ENCODE results near the gene POLR1G.
A peak's percentile ranks its signal among the peaks of the same experiment; 100 is the strongest.
"Not testable (repeated sequence)": the region's sequence is repeated elsewhere in the genome, so short reads cannot be mapped to it uniquely, and the experiment has no call there.

The POLR1G gene

GRCh38 chr19:45403781-45404556 lies 2.5 kb upstream of the POLR1G start:
- Histone ChIP-seq H3K36me3 (ENCODE audit: control insufficient read depth, insufficient read depth, low read length) (no peaks in the 10 kb centered on the region), H3K27me3 (ENCODE audit: control insufficient read depth, insufficient read depth, low read length) (no peaks in the 10 kb centered on the region), H3K27ac (ENCODE audit: low read depth, low read length) (no peak overlapping the region), H3K9ac (ENCODE audit: low read length) (no peak overlapping the region), H3K4me3 (ENCODE audit: low read length) (peak overlapping the region; percentile 82), H3K4me1 (ENCODE audit: control insufficient read depth, insufficient read depth, low read length) (peaks cover 5% of the 10 kb centered on the region)

GRCh38 chr19:45404557-45405434 lies 1.6 kb upstream of the POLR1G start, which contains the start of gene PPP1R13L:
PPP1R13L (minus strand) TSS chr19:45405069; CDS start chr19:45398318, 6,751 bp downstream.
- no peaks in the 10 kb centered on the region for H3K27me3 ChIP-seq (ENCODE audit: control insufficient read depth, insufficient read depth, low read length)
- peak within 1 kb of the TSS; percentile 82 for H3K4me3 ChIP-seq (ENCODE audit: low read length)
- H3K4me1 ChIP-seq (ENCODE audit: control insufficient read depth, insufficient read depth, low read length): peaks cover 5% of the 10 kb centered on the region
- peak within 1 kb of the TSS; percentile 56 for H3K9ac ChIP-seq (ENCODE audit: low read length)
- peak within 1 kb of the TSS; percentile 92 for H3K27ac ChIP-seq (ENCODE audit: low read depth, low read length)
- H3K36me3 ChIP-seq (ENCODE audit: control insufficient read depth, insufficient read depth, low read length): no peaks in the 10 kb centered on the region

- Histone ChIP-seq H3K4me3 (ENCODE audit: low read length) (peak overlapping the region; percentile 82), H3K27me3 (ENCODE audit: control insufficient read depth, insufficient read depth, low read length) (no peaks in the 10 kb centered on the region), H3K27ac (ENCODE audit: low read depth, low read length) (peak overlapping the region; percentile 92), H3K9ac (ENCODE audit: low read length) (peak overlapping the region; percentile 49), H3K4me1 (ENCODE audit: control insufficient read depth, insufficient read depth, low read length) (peaks cover 5% of the 10 kb centered on the region), H3K36me3 (ENCODE audit: control insufficient read depth, insufficient read depth, low read length) (no peaks in the 10 kb centered on the region)
Observed at GRCh38 chr19:45405435-45406225, 814 bp upstream of the POLR1G start.

GRCh38 chr19:45407091-45407375 lies 589 bp downstream of the POLR1G start:
- Histone ChIP-seq H3K27me3 (ENCODE audit: control insufficient read depth, insufficient read depth, low read length) (no peaks in the 10 kb centered on the region), H3K4me1 (ENCODE audit: control insufficient read depth, insufficient read depth, low read length) (peaks cover 5% of the 10 kb centered on the region), H3K4me3 (ENCODE audit: low read length) (peak overlapping the region; percentile 82), H3K27ac (ENCODE audit: low read depth, low read length) (no peak overlapping the region), H3K9ac (ENCODE audit: low read length) (no peak overlapping the region), H3K36me3 (ENCODE audit: control insufficient read depth, insufficient read depth, low read length) (no peaks in the 10 kb centered on the region)

- not testable (repeated sequence) for H3K4me3 ChIP-seq (ENCODE audit: low read length); H3K4me1 ChIP-seq (ENCODE audit: control insufficient read depth, insufficient read depth, low read length); H3K27me3 ChIP-seq (ENCODE audit: control insufficient read depth, insufficient read depth, low read length); H3K36me3 ChIP-seq (ENCODE audit: control insufficient read depth, insufficient read depth, low read length); H3K9ac ChIP-seq (ENCODE audit: low read length); H3K27ac ChIP-seq (ENCODE audit: low read depth, low read length)
Observed at GRCh38 chr19:45407585-45407984, 1.1 kb downstream of the POLR1G start.

GRCh38 chr19:45408121-45408520 lies 1.7 kb downstream of the POLR1G start:
- peaks cover 5% of the 10 kb centered on the region for H3K4me1 ChIP-seq (ENCODE audit: control insufficient read depth, insufficient read depth, low read length)
- H3K9ac ChIP-seq (ENCODE audit: low read length): no peak overlapping the region
- no peaks in the 10 kb centered on the region for H3K36me3 ChIP-seq (ENCODE audit: control insufficient read depth, insufficient read depth, low read length)
- no peak overlapping the region for H3K27ac ChIP-seq (ENCODE audit: low read depth, low read length)
- no peaks in the 10 kb centered on the region for H3K27me3 ChIP-seq (ENCODE audit: control insufficient read depth, insufficient read depth, low read length)
- H3K4me3 ChIP-seq (ENCODE audit: low read length): no peak overlapping the region

GRCh38 chr19:45408830-45409556 lies 2.5 kb downstream of the POLR1G start:
- H3K4me1 ChIP-seq (ENCODE audit: control insufficient read depth, insufficient read depth, low read length): peaks cover 7% of the 10 kb centered on the region

GRCh38 chr19:45409557-45409920 lies 3.1 kb downstream of the POLR1G start:
- Histone ChIP-seq H3K4me3 (ENCODE audit: low read length) (no peak overlapping the region), H3K27me3 (ENCODE audit: control insufficient read depth, insufficient read depth, low read length) (no peaks in the 10 kb centered on the region), H3K27ac (ENCODE audit: low read depth, low read length) (no peak overlapping the region), H3K4me1 (ENCODE audit: control insufficient read depth, insufficient read depth, low read length) (peaks cover 7% of the 10 kb centered on the region), H3K9ac (ENCODE audit: low read length) (no peak overlapping the region), H3K36me3 (ENCODE audit: control insufficient read depth, insufficient read depth, low read length) (peaks cover 7% of the 10 kb centered on the region)

More at GRCh38 chr19:45408830-45409556, 2.5 kb downstream of the POLR1G start:
- Histone ChIP-seq H3K36me3 (ENCODE audit: control insufficient read depth, insufficient read depth, low read length) (peaks cover 7% of the 10 kb centered on the region), H3K4me3 (ENCODE audit: low read length) (no peak overlapping the region), H3K27ac (ENCODE audit: low read depth, low read length) (no peak overlapping the region), H3K27me3 (ENCODE audit: control insufficient read depth, insufficient read depth, low read length) (no peaks in the 10 kb centered on the region), H3K9ac (ENCODE audit: low read length) (no peak overlapping the region)

- not testable (repeated sequence) for H3K36me3 ChIP-seq (ENCODE audit: control insufficient read depth, insufficient read depth, low read length); H3K4me1 ChIP-seq (ENCODE audit: control insufficient read depth, insufficient read depth, low read length); H3K27ac ChIP-seq (ENCODE audit: low read depth, low read length); H3K27me3 ChIP-seq (ENCODE audit: control insufficient read depth, insufficient read depth, low read length); H3K9ac ChIP-seq (ENCODE audit: low read length); H3K4me3 ChIP-seq (ENCODE audit: low read length)
Observed at GRCh38 chr19:45410330-45410729, 3.9 kb downstream of the POLR1G start.

- Histone ChIP-seq H3K27ac (ENCODE audit: low read depth, low read length) (no peak overlapping the region), H3K27me3 (ENCODE audit: control insufficient read depth, insufficient read depth, low read length) (no peaks in the 10 kb centered on the region), H3K4me3 (ENCODE audit: low read length) (no peak overlapping the region), H3K36me3 (ENCODE audit: control insufficient read depth, insufficient read depth, low read length) (peaks cover 7% of the 10 kb centered on the region), H3K4me1 (ENCODE audit: control insufficient read depth, insufficient read depth, low read length) (peaks cover 2% of the 10 kb centered on the region), H3K9ac (ENCODE audit: low read length) (no peak overlapping the region)
Observed at GRCh38 chr19:45413497-45413896, 7.1 kb downstream of the POLR1G start.

- Histone ChIP-seq H3K36me3 (ENCODE audit: control insufficient read depth, insufficient read depth, low read length) (peaks cover 7% of the 10 kb centered on the region), H3K9ac (ENCODE audit: low read length) (no peak overlapping the region)
Observed at GRCh38 chr19:45414468-45414867, 8.0 kb downstream of the POLR1G start.

GRCh38 chr19:45417151-45417550 lies 10.7 kb downstream of the POLR1G start:
- no peaks in the 10 kb centered on the region for H3K27me3 ChIP-seq (ENCODE audit: control insufficient read depth, insufficient read depth, low read length)
- H3K27ac ChIP-seq (ENCODE audit: low read depth, low read length): no peak overlapping the region
- peaks cover 2% of the 10 kb centered on the region for H3K4me1 ChIP-seq (ENCODE audit: control insufficient read depth, insufficient read depth, low read length)
- H3K36me3 ChIP-seq (ENCODE audit: control insufficient read depth, insufficient read depth, low read length): peaks cover 7% of the 10 kb centered on the region
- H3K4me3 ChIP-seq (ENCODE audit: low read length): no peak overlapping the region
- no peak overlapping the region for H3K9ac ChIP-seq (ENCODE audit: low read length)

More at GRCh38 chr19:45414468-45414867, 8.0 kb downstream of the POLR1G start:
- Histone ChIP-seq H3K4me1 (ENCODE audit: control insufficient read depth, insufficient read depth, low read length) (peaks cover 2% of the 10 kb centered on the region), H3K27me3 (ENCODE audit: control insufficient read depth, insufficient read depth, low read length) (no peaks in the 10 kb centered on the region), H3K27ac (ENCODE audit: low read depth, low read length) (no peak overlapping the region), H3K4me3 (ENCODE audit: low read length) (no peak overlapping the region)

All from rectal smooth muscle tissue (tissue), 1 donor.